GM19452 (cell line): Measurements from ENCODE around the gene STXBP2.
"Not testable (repeated sequence)": the region's sequence is repeated elsewhere in the genome, so short reads cannot be mapped to it uniquely, and the experiment has no call there.

ENCODE experiments used
- ATAC-seq: cut with Tn5 transposase; IDR thresholded peaks from one replicate; pipeline ENCODE4 v1.9.1; 2021; ENCODE audit not compliant: unreplicated experiment

Gene STXBP2

GRCh38 chr19:7631577-7631976, 5.3 kb upstream of the STXBP2 start:
- ATAC-seq, result no peak

- ATAC-seq, result no peak
These were observed 4.3 kb upstream of the STXBP2 start for GRCh38 chr19:7632340-7633203.

DNA sequence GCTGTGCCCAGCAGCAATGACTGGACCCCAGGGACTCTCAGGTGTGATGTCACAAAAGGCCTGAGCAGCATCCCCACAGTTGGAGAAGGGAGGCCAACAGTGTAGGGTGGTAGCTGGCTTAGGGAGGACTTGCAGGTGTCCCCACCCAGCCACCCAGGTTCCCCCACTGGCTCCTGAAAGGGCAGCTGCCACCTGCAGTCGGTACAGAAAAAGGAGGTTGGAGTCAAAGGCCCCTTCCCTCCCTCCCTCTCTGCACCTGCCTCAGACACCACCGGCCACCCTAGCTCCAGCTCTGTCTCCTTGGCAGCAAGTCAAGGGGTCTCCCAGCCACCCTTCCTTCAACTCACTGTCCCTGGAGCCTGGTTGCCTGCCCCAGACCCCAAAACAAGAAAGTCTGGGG, 3.2 kb upstream of the STXBP2 start, which contains the start of gene PCP2:
TSS of gene PCP2 (minus strand) at position 22 of the 400 bp plus-strand sequence. CDS start 262 bp downstream, outside the sequence.
- no peak for ATAC-seq

- no peak for ATAC-seq
These were observed 1.2 kb upstream of the STXBP2 start for GRCh38 chr19:7635670-7636069.

- ATAC-seq, result no peak
These were observed 606 bp upstream of the STXBP2 start for GRCh38 chr19:7636317-7636690.

DNA sequence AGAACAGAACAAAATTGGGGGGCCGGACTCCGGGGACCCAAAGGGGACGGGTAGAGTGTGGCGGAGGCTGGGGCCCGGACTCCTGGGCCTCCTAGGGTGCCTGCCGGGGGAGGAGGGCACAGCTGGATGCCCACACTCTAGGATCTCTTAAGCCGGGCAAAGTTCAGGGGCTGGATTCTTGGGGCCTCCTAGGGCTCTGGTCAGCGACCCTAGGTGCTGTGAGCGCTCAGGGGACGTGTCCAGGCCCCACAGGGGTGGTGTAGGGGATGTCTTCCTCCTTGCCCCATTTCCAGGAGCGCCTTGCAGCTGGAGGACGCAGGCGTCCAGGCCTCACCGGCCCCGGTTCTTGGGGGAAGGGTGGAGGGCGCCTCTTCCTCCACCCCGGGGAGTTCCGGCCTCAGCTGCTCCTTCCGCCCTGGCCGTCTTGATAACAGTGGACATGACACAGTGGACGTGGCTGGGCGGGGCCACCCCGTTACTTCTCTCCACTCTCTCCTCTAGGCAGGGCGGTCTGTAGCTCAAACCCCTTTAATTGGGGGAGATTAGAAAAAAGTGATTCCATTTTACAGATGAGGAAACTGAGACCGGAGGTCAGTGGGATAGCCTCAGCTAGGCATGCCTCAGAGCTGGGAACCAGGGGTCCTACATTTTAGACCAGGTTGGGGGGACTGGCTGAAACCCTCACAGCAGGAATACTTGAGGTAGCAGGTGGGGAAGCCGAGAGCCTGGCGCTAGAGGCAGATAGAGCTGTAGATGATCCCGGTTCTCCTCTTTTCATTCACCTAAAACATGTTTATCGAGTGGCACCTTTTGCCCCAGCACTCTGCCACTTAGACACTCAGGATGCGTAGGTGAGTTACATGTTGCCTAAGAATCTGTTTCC, 705 bp downstream of the STXBP2 start:
- no peak for ATAC-seq

DNA sequence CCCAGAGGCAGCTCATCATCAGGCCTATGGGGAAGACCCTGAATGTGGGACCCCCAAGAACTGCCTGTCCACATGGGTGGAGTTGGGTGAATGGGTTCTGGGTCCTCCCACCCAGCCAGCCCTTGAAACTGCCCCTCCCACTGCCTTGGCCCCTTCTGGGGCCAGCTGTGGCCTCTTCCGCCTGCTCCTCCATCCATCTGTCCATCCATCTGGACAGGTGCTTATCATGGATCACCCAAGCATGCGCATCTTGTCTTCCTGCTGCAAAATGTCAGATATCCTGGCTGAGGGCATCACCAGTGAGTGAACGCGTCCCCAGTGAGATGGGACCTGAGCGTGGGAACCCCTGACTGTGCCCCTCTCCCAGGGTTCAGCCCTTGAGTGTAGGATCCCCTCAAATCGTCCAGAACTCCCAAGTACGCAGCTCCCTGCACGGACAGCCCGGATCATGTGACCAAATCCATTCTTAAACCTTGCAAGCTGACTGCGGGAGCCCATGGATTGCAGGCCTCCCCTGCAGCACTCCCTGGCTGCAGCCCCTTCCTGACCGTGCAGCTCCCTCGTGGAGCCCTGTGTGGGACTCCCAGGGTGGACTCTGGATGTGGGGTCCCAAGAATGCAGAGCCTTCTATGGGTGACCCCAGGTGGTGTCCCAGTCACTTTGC, 2.0 kb downstream of the STXBP2 start:
- no peak for ATAC-seq

GRCh38 chr19:7639863-7640348, 3.0 kb downstream of the STXBP2 start:
- ATAC-seq, result no peak

GRCh38 chr19:7640803-7641202, 3.9 kb downstream of the STXBP2 start:
- no peak for ATAC-seq

GRCh38 chr19:7641290-7642276, 4.7 kb downstream of the STXBP2 start:
- ATAC-seq, result no peak

DNA sequence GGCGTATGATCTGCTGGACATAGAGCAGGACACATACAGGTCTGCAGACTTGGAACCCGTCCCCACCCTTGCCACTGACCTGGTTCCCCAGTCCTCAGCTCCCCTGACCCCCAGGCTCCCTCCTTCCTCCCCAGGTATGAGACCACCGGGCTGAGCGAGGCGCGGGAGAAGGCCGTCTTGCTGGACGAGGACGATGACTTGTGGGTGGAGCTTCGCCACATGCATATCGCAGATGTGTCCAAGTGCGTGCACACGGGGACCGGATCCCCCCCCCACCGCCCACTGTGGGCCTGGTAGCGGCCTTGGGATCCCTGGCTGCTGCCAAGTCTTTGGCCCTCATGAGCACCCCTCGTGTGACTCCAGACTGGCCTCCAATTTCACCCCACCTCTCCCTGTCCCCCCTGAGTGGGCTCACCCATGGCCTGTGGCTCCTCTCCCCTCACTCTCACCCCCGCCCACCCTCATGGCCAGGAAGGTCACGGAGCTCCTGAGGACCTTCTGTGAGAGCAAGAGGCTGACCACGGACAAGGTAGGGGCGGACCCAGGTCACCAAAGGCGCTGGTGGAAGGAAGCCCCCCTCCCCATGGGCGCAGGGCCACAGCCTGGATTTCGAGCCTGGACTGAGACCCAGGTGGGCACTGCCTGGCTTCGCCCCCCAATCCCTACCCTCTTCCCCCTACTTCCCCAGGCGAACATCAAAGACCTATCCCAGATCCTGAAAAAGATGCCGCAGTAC, 5.6 kb downstream of the STXBP2 start:
- no peak for ATAC-seq

DNA sequence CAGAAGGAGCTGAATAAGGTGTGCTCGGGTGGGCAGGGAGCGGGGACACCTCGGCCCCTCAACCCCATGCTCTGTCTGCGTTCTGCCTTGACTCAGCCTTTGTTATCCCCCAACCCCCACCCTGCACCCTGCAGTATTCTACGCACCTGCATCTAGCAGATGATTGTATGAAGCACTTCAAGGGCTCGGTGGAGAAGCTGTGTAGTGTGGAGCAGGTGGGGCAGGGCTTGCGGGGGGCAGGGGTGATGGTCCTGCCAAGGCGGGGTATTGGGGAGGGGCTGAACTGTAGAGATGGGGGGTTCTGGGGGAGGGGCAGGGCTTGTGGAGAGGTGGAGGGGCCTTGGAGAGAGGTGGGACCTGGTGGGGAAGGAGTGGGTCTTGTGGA, 6.1 kb downstream of the STXBP2 start:
- ATAC-seq, result no peak

- ATAC-seq, result not testable (repeated sequence)
These were observed 7.0 kb downstream of the STXBP2 start for GRCh38 chr19:7643629-7644549.

DNA sequence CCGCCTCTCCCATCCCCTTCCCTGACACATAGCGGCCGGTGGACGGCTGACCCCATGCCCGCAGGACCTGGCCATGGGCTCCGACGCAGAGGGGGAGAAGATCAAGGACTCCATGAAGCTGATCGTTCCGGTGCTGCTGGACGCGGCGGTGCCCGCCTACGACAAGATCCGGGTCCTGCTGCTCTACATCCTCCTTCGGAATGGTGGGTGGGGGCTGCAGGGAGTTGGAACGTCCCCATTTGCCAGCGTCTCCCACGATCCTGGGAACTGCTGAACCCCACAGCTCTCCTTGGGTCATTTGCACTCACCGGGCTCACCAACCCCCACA, 7.6 kb downstream of the STXBP2 start:
- no peak for ATAC-seq

GRCh38 chr19:7645163-7645562, 8.3 kb downstream of the STXBP2 start:
- no peak for ATAC-seq

GRCh38 chr19:7645656-7646425, 8.9 kb downstream of the STXBP2 start:
- ATAC-seq, result no peak

DNA sequence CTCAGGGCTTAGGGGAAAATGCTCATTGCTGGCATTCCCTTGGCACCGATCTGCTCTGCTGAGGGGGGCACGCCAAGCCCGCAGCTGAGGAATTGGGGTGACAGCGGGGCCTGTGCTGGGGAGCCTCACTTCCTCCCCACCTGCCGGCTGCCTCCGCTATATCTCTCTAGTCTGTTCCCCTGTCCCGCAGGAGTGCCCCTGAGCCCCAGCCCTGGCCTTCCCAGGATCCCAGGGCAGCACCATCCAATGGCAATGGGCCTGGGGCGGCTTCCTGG, 9.5 kb downstream of the STXBP2 start:
- ATAC-seq, result no peak

DNA sequence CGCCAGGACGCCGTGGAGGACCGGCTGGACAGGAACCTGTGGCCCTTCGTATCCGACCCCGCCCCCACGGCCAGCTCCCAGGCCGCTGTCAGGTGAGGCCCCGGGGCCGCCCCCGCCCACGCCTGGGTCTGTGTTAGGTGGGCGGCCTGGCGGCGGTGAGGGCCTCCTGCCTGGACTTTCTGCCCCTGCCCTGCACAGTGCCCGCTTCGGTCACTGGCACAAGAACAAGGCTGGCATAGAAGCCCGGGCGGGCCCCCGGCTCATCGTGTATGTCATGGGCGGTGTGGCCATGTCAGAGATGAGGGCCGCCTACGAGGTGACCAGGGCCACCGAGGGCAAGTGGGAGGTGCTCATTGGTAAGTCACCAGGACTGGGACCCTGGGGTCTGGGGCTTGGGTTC, 10.2 kb downstream of the STXBP2 start:
- ATAC-seq, result no peak
